Inflammatory macrophage treated with lipopolysaccharide for 1 hour (primary cell): ENCODE measurements around the gene ANO1.
A peak's percentile ranks its signal among the peaks of the same experiment; 100 is the strongest.

Experiments used
- DNase-seq, 2 donors: peaks; one replicate each; pipeline ENCODE4 v3.0.0-alpha.2; 2020 to 2022

The ANO1 gene

DNA sequence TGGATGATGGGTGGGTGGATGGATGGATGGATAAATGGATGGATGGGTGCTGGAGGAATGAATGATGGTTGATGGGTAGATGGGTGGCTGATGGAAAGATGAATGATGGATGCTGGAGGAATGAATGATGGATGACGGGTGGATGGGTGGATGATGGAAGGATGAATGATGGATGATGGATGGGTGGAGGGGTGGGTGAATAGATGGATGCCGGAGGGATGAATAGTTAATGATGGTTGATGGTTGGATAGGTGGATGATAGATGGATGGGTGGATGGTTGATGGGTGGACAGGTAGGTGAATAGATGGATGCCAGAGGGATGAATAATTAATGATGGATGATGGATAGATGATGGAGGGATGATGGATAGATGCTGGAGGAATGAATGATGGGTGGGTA, 41.4 kb downstream of the ANO1 start:
- no peak for DNase-seq

GRCh38 chr11:70120674-70121073, 42.6 kb downstream of the ANO1 start:
- no peak for DNase-seq

- DNase-seq, result no peak
Observed at GRCh38 chr11:70122490-70123198, 44.5 kb downstream of the ANO1 start.

DNA sequence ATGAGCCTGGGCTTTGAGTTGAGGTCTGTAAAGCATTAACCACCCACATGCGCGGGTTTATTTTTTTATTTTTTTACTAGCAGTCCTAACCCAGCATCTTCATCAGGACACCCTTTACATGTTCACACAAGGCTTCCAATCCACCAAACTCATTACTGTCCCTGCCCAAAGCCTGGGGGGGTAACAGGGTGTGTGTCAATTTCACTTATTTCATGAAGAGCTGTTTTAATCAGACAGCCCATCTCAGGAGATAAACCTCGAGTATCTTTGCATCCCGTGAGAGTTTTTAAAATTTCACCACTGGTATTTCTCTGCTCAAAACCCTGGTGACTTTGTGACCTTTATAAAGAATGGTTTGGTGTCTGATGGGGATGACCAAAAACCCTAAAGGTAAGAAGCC, 45.6 kb downstream of the ANO1 start:
- no peak for DNase-seq

GRCh38 chr11:70124321-70125000, 46.3 kb downstream of the ANO1 start:
- no peak for DNase-seq

DNA sequence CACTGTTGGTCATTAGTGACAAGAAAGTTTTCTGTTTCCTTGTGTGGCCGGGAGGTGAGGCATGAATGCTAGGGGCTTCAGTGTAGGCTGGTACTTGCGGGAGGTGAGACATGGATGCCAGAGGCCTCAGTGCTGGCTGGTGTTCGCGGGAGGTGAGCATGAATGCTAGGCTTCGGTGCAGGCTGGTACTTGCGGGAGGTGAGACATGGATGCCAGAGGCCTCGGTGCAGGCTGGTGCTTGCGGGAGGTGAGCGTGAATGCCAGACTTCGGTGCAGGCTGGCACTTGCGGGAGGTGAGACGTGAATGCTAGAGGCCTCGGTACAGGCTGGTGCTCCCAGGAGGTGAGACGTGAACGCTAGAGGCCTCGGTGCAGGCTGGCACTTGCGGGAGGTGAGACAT, 48.4 kb downstream of the ANO1 start:
- no peak for DNase-seq

DNA sequence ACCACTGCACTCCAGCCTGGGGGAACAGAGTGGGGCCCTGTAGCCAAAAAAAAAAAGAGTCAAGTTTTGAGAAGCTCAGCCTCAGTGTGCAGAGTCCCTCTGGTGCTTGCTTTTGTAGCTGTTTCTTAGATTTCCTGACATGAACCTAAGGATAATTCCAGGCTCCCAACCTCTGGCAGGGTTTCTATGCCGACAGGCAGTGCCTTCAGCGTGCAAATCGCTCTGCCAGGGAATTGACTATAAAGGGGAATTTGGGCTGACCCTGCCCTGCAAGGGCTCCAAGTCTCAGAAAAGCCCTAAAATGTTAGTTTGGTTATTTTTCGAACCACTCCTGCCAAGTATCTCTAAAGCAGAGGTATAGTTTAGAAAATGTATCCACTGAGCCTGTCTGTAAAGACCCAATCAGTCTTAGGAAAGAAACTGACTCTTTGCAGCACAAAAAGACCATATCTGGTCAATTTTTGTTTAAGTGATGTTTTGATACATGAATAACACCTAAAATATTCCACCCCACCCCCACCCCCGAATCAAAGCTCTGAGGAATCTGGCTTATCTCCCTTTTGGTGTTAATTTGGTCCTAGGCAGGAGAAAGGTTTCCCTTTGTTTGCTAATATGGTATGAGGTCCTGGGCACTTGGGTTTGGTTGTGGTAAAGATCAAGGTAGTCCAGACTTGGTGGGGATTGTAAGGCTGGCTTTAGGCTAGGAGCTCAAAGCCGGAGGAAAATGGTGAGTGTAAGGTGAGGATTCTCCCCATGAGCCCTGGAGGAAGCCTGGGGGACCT, 49.7 kb downstream of the ANO1 start:
- no peak for DNase-seq

GRCh38 chr11:70128435-70128906, 50.4 kb downstream of the ANO1 start:
- DNase-seq, result no peak

GRCh38 chr11:70129051-70129592, 51.0 kb downstream of the ANO1 start:
- DNase-seq, result no peak

DNA sequence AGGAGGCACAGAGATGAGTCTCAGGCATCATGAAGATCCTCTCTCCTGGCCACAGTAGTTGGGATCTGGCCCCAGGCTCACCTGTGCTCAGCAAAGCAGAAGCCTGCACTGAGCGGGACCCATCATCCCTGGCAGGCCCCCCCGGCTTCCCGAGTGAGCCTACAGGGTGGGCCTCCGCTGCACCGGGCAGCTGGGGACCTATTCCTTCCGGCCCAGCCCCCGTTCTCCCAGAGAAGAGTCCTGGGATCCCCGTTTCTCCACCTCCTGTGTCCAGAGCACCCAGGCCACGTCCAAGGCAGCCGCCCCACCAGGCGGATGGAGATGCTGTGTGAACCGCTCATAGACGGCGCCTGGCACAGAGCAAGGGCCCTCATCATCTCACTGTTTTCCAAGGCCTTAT, 52.5 kb downstream of the ANO1 start:
- no peak for DNase-seq

DNA sequence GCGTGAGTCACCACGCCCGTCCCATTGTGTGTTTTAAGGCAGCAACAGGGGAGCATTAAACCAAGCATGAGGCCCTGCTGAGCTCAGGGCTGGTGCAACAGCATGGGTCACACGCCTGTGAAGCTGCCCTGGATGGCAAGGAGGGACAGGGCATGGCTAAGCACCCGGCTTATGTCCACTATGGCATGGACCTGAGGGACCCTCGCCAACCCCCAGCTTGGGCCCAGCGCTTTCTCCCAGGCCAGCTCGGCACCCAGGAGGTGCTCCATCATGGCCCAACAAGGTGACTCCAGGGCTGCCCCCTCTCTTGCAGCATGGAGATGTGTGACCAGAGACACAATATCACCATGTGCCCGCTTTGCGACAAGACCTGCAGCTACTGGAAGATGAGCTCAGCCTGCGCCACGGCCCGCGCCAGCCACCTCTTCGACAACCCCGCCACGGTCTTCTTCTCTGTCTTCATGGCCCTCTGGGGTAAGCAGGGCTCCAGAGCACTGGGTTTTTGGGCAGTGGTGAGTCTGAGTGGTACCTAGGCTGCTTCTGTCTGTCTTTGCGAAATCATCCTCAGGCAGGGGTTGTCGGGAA, 53.6 kb downstream of the ANO1 start:
- no peak for DNase-seq

DNA sequence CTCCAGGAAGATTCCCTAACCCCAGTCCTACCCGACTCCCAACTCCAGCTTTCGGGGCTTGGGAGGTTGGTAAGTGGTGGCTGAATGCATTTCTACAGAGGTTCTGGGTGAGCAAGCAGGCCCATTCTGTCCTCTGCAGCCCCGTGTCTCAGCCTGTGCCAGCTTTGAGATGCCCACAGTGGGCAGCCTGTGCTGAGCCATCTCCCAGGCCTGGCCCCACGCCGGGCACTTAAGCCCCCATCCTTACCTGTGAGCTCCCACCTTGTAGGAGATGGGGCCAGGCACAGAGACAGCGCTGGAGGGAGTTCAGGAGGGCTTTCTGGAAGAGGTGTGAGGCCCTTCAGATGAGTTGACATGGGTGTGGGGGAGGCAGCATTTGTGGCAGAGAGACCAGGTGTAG, 54.5 kb downstream of the ANO1 start:
- DNase-seq, result no peak

GRCh38 chr11:70133771-70134335, 55.7 kb downstream of the ANO1 start:
- DNase-seq, result no peak

GRCh38 chr11:70134490-70134889, 56.4 kb downstream of the ANO1 start:
- DNase-seq, result no peak

- DNase-seq, result no peak
Observed at GRCh38 chr11:70135142-70135541, 57.0 kb downstream of the ANO1 start.

- DNase-seq, result no peak
Observed at GRCh38 chr11:70135625-70136059, 57.5 kb downstream of the ANO1 start.

GRCh38 chr11:70137383-70137782, 59.3 kb downstream of the ANO1 start:
- DNase-seq, result no peak

- no peak for DNase-seq
Observed at GRCh38 chr11:70138403-70138802, 60.3 kb downstream of the ANO1 start.

- no peak for DNase-seq
Observed at GRCh38 chr11:70139785-70140410, 61.8 kb downstream of the ANO1 start.

GRCh38 chr11:70140711-70141485, 62.8 kb downstream of the ANO1 start:
- DNase-seq, result no peak

GRCh38 chr11:70141486-70142220, 63.5 kb downstream of the ANO1 start:
- peak; percentile 23 to 40 for DNase-seq
